ENCODE data around the gene TMEM240. TPM values are rescaled to one million over a fixed set of nuclear protein-coding genes. Genes with fewer than 3 reads are reported as not detected.
"Not testable (repeated sequence)": the region's sequence is repeated elsewhere in the genome, so short reads cannot be mapped to it uniquely, and the experiment has no call there.

The TMEM240 gene
- total RNA-seq, 1 donor from 2014 or later: 7.5 TPM

GRCh38 chr1:1560178-1560577 lies 19.8 kb upstream of the TMEM240 start:
- no peak for ATAC-seq (ENCODE audit: poor library complexity)
- intact Hi-C loops (cut with DNase I): no loop called here
- no peak for DNase-seq

- DNase-seq (no peak), ATAC-seq (ENCODE audit: poor library complexity) (no peak)
- intact Hi-C loops (cut with DNase I): no loop called here
Observed at GRCh38 chr1:1559066-1559465, 18.6 kb upstream of the TMEM240 start.

- ATAC-seq (ENCODE audit: poor library complexity): no peak
- no peak for DNase-seq
- intact Hi-C loops (cut with DNase I): no loop called here
Observed at GRCh38 chr1:1558591-1558990, 18.2 kb upstream of the TMEM240 start.

GRCh38 chr1:1557688-1558087 lies 17.3 kb upstream of the TMEM240 start:
- not testable (repeated sequence) for DNase-seq

GRCh38 chr1:1556961-1557360 lies 16.5 kb upstream of the TMEM240 start:
- DNase-seq; intact Hi-C loops (cut with DNase I): not testable (repeated sequence)

More at GRCh38 chr1:1557688-1558087, 17.3 kb upstream of the TMEM240 start:
- ATAC-seq (ENCODE audit: poor library complexity); intact Hi-C loops (cut with DNase I): not testable (repeated sequence)

GRCh38 chr1:1556505-1556904 lies 16.1 kb upstream of the TMEM240 start:
- ATAC-seq (ENCODE audit: poor library complexity): no peak
- intact Hi-C loops (cut with DNase I): no loop called here
- no peak for DNase-seq

More at GRCh38 chr1:1556961-1557360, 16.5 kb upstream of the TMEM240 start:
- not testable (repeated sequence) for ATAC-seq (ENCODE audit: poor library complexity)

GRCh38 chr1:1554926-1555915 lies 14.8 kb upstream of the TMEM240 start:
- DNase-seq (no peak), ATAC-seq (ENCODE audit: poor library complexity) (no peak)
- intact Hi-C loops (cut with DNase I): no loop called here

GRCh38 chr1:1554550-1554925 lies 14.1 kb upstream of the TMEM240 start:
- intact Hi-C loops (cut with DNase I): no loop called here
- no peak for ATAC-seq (ENCODE audit: poor library complexity)
- DNase-seq: no peak

GRCh38 chr1:1553821-1554494 lies 13.5 kb upstream of the TMEM240 start:
- ATAC-seq (ENCODE audit: poor library complexity) (no peak), DNase-seq (no peak)
- intact Hi-C loops (cut with DNase I): no loop called here

- intact Hi-C loops (cut with DNase I): no loop called here
- ATAC-seq (ENCODE audit: poor library complexity) (no peak), DNase-seq (no peak)
Observed at GRCh38 chr1:1552263-1552639, 11.8 kb upstream of the TMEM240 start.

GRCh38 chr1:1551524-1552262 lies 11.3 kb upstream of the TMEM240 start:
- intact Hi-C loops (cut with DNase I): no loop called here
- DNase-seq (no peak), ATAC-seq (ENCODE audit: poor library complexity) (no peak)

- DNase-seq (peak; percentile 63), ATAC-seq (ENCODE audit: poor library complexity) (peak; percentile 60)
- intact Hi-C loops (cut with DNase I): no loop called here
Observed at GRCh38 chr1:1550591-1551432, 10.4 kb upstream of the TMEM240 start.

- DNase-seq (no peak), ATAC-seq (ENCODE audit: poor library complexity) (no peak)
- intact Hi-C loops (cut with DNase I): no loop called here
Observed at GRCh38 chr1:1550087-1550486, 9.7 kb upstream of the TMEM240 start.

- intact Hi-C loops (cut with DNase I): no loop called here
- DNase-seq (no peak), ATAC-seq (ENCODE audit: poor library complexity) (no peak)
Observed at GRCh38 chr1:1548591-1548990, 8.2 kb upstream of the TMEM240 start.

- no peak for DNase-seq
- ATAC-seq (ENCODE audit: poor library complexity): no peak
- intact Hi-C loops (cut with DNase I): no loop called here
Observed at GRCh38 chr1:1547476-1547875, 7.1 kb upstream of the TMEM240 start.

GRCh38 chr1:1547011-1547410 lies 6.6 kb upstream of the TMEM240 start:
- DNase-seq: no peak
- intact Hi-C loops (cut with DNase I): no loop called here
- no peak for ATAC-seq (ENCODE audit: poor library complexity)

GRCh38 chr1:1545946-1546737 lies 5.7 kb upstream of the TMEM240 start:
- ATAC-seq (ENCODE audit: poor library complexity) (no peak), DNase-seq (no peak)
- intact Hi-C loops (cut with DNase I): no loop called here

- intact Hi-C loops (cut with DNase I): no loop called here
- ATAC-seq (ENCODE audit: poor library complexity) (no peak), DNase-seq (no peak)
Observed at GRCh38 chr1:1544544-1544943, 4.1 kb upstream of the TMEM240 start.

Measured in Right ventricle myocardium superior (tissue), 1 donor.